A549 (cell line): Measurements from ENCODE around the gene RPL18.

ENCODE experiments used
- CTCF ChIP-seq: fragments of >200 bp; sonication (Bioruptor Twin); formaldehyde crosslinking; IDR thresholded peaks from 3 replicates; pipeline ENCODE4 v1.5.1; 2016
- E2F6 ChIP-seq: IDR thresholded peaks from 2 replicates; pipeline ENCODE4 v1.6.1; 2012; ENCODE audit warnings: low read depth, borderline replicate concordance
- EP300 ChIP-seq, 2 experiments: fragments of >200 bp; sonication (Bioruptor Twin); formaldehyde crosslinking; IDR thresholded peaks; 2 replicates in 1 of 2; 3 replicates in 1 of 2; pipeline ENCODE4 v1.6.1; 2016 to 2017
- MAZ ChIP-seq: fragments of 150-350 bp; IDR thresholded peaks from 2 replicates; pipeline ENCODE4 v1.6.1; 2014; ENCODE audit warnings: antibody characterized with exemption, low read depth, low read length, borderline replicate concordance
- REST ChIP-seq: fragments of 200-600 bp; sonication (generic); IDR thresholded peaks from 2 replicates; pipeline ENCODE4 v1.6.1; 2016; ENCODE audit warnings: antibody characterized with exemption, mild to moderate bottlenecking, moderate library complexity

GRCh38 chr19:48650974-48651682, 32.1 kb upstream of the RPL18 start:
- TF ChIP-seq REST (no peak), E2F6 (no peak), MAZ (no peak), EP300 (IDR thresholded peaks at IDR 0.05) (no peak), CTCF (no peak)
